ENCODE data around the gene NUP37.

Gene NUP37

DNA sequence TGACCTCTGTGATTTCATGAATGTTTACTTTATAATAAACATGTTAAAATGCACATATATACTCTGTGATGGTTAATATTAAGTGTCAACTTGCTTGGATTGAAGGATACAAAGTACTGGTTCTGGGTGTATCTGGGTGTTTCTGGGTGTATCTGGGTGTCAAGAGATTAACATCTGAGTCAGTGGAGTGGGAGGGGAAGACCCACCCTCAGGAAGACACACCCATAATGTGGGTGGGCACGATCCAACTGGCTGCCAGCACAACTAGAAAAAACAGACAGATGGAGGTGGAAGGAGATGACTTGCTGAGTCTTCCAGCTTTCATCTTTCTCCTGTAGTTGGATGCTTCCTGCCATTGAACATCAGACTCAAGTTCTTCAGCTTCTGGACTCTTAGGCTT lies 11.9 kb downstream of the NUP37 start:
- H3K9me3 ChIP-seq (ENCODE audit: control insufficient read depth, insufficient read depth, low read depth, low read length) = no peaks in the 10 kb centered on the region
- no peak overlapping the region for H3K4me3 ChIP-seq (ENCODE audit: low read depth, low read length)
- H3K4me1 ChIP-seq (ENCODE audit: control insufficient read depth, insufficient read depth, low read length) = no peaks in the 10 kb centered on the region
- ChIA-PET CTCF (interaction anchor here (2.0 kb wide), 1 partner anchor 12 kb away, joined by 7 read pairs; no protein-coding TSS in a partner anchor), POLR2A (no interaction called here)
- TF ChIP-seq ZNF776 (tag by site-specific recombination; IDR thresholded peaks at IDR 0.05; ENCODE audit: borderline replicate concordance) (no peak), KLF1 (tag by site-specific recombination; IDR thresholded peaks at IDR 0.05) (peak; percentile 96)
- no peak overlapping the region for H3K27ac ChIP-seq (ENCODE audit: extremely low read depth, low read depth, low read length)
- H3K36me3 ChIP-seq (ENCODE audit: control insufficient read depth in 2 of 2, insufficient read depth in 1 of 2, low read length in 2 of 2) = peaks cover 44 to 87% of the 10 kb centered on the region in 2 experiments

DNA sequence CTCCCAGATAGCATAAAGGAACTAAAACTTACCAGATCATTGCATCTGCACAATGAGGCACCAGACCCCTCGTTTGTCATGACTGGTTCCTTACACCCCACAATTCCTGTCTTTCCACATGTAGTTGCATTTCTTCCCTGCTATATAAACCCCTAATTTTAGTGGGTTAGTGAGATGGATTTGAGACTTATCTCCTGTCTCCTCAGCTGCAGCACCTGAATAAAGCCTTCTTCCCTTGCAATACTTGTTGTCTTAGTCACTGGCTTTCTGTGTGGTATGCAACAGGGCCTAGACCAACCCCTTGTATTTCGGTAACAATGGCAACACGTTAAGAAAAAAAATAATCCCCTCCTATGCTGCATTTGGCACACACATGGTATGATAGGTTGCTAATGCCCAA lies 13.0 kb downstream of the NUP37 start:
- ChIA-PET POLR2A (no interaction called here), CTCF (interaction anchor here (0.6 to 2.0 kb wide), 3 partner anchors 11 to 634 kb away, joined by 3 to 7 read pairs (median 3); no protein-coding TSS in a partner anchor)
- Histone ChIP-seq H3K4me1 (ENCODE audit: control insufficient read depth, insufficient read depth, low read length) (no peaks in the 10 kb centered on the region), H3K9me3 (ENCODE audit: control insufficient read depth, insufficient read depth, low read depth, low read length) (no peaks in the 10 kb centered on the region), H3K36me3 (ENCODE audit: control insufficient read depth in 2 of 2, insufficient read depth in 1 of 2, low read length in 2 of 2) (peaks cover 36 to 80% of the 10 kb centered on the region in 2 experiments), H3K4me3 (ENCODE audit: low read depth, low read length) (no peak overlapping the region), H3K27ac (ENCODE audit: extremely low read depth, low read depth, low read length) (no peak overlapping the region)
- TF ChIP-seq ZEB2 (tag by site-specific recombination; IDR thresholded peaks at IDR 0.05) (no peak), ZNF677 (tag by site-specific recombination; IDR thresholded peaks at IDR 0.05) (no peak), OSR2 (tag by site-specific recombination; IDR thresholded peaks at IDR 0.05) (no peak), PRDM1 (tag by site-specific recombination; IDR thresholded peaks at IDR 0.05) (no peak), HOXC10 (CRISPR knock-in tag; IDR thresholded peaks at IDR 0.05) (no peak), ZNF510 (tag by site-specific recombination; IDR thresholded peaks at IDR 0.05; ENCODE audit: insufficient replicate concordance) (no peak), ZNF266 (tag by site-specific recombination; IDR thresholded peaks at IDR 0.05; ENCODE audit: low read depth) (no peak)
- TF ChIP-seq, protein P1, sequence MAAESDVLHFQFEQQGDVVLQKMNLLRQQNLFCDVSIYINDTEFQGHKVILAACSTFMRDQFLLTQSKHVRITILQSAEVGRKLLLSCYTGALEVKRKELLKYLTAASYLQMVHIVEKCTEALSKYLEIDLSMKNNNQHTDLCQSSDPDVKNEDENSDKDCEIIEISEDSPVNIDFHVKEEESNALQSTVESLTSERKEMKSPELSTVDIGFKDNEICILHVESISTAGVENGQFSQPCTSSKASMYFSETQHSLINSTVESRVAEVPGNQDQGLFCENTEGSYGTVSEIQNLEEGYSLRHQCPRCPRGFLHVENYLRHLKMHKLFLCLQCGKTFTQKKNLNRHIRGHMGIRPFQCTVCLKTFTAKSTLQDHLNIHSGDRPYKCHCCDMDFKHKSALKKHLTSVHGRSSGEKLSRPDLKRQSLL (tag by site-specific recombination; IDR thresholded peaks at IDR 0.05) = no peak

DNA sequence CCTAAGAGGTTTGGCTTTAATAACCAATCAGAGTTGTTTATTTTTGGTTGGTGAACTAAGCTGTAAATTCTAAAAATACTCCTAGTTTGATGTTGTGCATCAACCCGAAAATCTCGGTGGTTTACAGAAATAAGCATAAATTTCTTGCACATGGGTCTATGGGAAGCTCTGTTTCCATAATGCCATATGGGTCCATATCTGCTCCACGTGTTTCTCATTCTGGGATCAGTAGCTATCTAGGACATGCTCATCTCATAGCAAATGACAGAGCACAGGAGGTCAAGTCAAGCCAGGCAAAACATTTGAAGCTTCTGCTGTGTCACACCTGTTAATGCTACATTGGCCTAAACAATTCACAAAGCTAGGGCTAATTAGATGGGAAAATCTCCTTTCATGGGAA lies 23.1 kb downstream of the NUP37 start:
- ChIA-PET POLR2A (no interaction called here), CTCF (interaction anchor here (1.1 to 2.9 kb wide), 2 partner anchors 178 to 388 kb away, joined by 3 to 8 read pairs; no protein-coding TSS in a partner anchor)
- no peak overlapping the region for H3K4me3 ChIP-seq (ENCODE audit: low read depth, low read length)
- TF ChIP-seq, protein P2, sequence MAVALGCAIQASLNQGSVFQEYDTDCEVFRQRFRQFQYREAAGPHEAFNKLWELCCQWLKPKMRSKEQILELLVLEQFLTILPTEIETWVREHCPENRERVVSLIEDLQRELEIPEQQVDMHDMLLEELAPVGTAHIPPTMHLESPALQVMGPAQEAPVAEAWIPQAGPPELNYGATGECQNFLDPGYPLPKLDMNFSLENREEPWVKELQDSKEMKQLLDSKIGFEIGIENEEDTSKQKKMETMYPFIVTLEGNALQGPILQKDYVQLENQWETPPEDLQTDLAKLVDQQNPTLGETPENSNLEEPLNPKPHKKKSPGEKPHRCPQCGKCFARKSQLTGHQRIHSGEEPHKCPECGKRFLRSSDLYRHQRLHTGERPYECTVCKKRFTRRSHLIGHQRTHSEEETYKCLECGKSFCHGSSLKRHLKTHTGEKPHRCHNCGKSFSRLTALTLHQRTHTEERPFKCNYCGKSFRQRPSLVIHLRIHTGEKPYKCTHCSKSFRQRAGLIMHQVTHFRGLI (tag by site-specific recombination; IDR thresholded peaks at IDR 0.05) = no peak
- TF ChIP-seq, protein P3, sequence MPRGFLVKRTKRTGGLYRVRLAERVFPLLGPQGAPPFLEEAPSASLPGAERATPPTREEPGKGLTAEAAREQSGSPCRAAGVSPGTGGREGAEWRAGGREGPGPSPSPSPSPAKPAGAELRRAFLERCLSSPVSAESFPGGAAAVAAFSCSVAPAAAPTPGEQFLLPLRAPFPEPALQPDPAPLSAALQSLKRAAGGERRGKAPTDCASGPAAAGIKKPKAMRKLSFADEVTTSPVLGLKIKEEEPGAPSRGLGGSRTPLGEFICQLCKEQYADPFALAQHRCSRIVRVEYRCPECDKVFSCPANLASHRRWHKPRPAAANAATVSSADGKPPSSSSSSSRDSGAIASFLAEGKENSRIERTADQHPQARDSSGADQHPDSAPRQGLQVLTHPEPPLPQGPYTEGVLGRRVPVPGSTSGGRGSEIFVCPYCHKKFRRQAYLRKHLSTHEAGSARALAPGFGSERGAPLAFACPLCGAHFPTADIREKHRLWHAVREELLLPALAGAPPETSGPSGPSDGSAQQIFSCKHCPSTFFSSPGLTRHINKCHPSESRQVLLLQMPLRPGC (tag by site-specific recombination; IDR thresholded peaks at IDR 0.05) = no peak
- TF ChIP-seq IKZF3 (tag by site-specific recombination; IDR thresholded peaks at IDR 0.05) (no peak), ZNF560 (tag by site-specific recombination; IDR thresholded peaks at IDR 0.05; ENCODE audit: borderline replicate concordance) (no peak), ZSCAN30 (tag by site-specific recombination; IDR thresholded peaks at IDR 0.05) (no peak), ZNF664 (tag by site-specific recombination; IDR thresholded peaks at IDR 0.05) (no peak), ZNF121 (tag by site-specific recombination; IDR thresholded peaks at IDR 0.05) (no peak), ZBTB7A (tag by site-specific recombination; IDR thresholded peaks at IDR 0.05; ENCODE audit: low read depth) (no peak), MYNN (tag by site-specific recombination; IDR thresholded peaks at IDR 0.05; ENCODE audit: borderline replicate concordance) (no peak), ZNF19 (tag by site-specific recombination; IDR thresholded peaks at IDR 0.05; ENCODE audit: low read depth) (no peak), ZNF629 (tag by site-specific recombination; IDR thresholded peaks at IDR 0.05) (no peak), GLIS2 (tag by site-specific recombination; IDR thresholded peaks at IDR 0.05) (no peak), ZNF174 (tag by site-specific recombination; IDR thresholded peaks at IDR 0.05) (no peak), ZNF707 (tag by site-specific recombination; IDR thresholded peaks at IDR 0.05) (no peak)
- TF ChIP-seq, protein P4, sequence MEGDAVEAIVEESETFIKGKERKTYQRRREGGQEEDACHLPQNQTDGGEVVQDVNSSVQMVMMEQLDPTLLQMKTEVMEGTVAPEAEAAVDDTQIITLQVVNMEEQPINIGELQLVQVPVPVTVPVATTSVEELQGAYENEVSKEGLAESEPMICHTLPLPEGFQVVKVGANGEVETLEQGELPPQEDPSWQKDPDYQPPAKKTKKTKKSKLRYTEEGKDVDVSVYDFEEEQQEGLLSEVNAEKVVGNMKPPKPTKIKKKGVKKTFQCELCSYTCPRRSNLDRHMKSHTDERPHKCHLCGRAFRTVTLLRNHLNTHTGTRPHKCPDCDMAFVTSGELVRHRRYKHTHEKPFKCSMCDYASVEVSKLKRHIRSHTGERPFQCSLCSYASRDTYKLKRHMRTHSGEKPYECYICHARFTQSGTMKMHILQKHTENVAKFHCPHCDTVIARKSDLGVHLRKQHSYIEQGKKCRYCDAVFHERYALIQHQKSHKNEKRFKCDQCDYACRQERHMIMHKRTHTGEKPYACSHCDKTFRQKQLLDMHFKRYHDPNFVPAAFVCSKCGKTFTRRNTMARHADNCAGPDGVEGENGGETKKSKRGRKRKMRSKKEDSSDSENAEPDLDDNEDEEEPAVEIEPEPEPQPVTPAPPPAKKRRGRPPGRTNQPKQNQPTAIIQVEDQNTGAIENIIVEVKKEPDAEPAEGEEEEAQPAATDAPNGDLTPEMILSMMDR (tag by site-specific recombination; IDR thresholded peaks at IDR 0.05) = no peak
- TF ChIP-seq, protein P5, sequence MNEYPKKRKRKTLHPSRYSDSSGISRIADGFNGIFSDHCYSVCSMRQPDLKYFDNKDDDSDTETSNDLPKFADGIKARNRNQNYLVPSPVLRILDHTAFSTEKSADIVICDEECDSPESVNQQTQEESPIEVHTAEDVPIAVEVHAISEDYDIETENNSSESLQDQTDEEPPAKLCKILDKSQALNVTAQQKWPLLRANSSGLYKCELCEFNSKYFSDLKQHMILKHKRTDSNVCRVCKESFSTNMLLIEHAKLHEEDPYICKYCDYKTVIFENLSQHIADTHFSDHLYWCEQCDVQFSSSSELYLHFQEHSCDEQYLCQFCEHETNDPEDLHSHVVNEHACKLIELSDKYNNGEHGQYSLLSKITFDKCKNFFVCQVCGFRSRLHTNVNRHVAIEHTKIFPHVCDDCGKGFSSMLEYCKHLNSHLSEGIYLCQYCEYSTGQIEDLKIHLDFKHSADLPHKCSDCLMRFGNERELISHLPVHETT (tag by site-specific recombination; IDR thresholded peaks at IDR 0.05) = no peak

More for the DNA sequence above, 23.1 kb downstream of the NUP37 start:
- Histone ChIP-seq H3K36me3 (ENCODE audit: control insufficient read depth in 2 of 2, insufficient read depth in 1 of 2, low read length in 2 of 2) (peaks cover 19 to 42% of the 10 kb centered on the region in 2 experiments), H3K27ac (ENCODE audit: extremely low read depth, low read depth, low read length) (no peak overlapping the region), H3K9me3 (ENCODE audit: control insufficient read depth, insufficient read depth, low read depth, low read length) (no peaks in the 10 kb centered on the region), H3K4me1 (ENCODE audit: control insufficient read depth, insufficient read depth, low read length) (no peaks in the 10 kb centered on the region)
